ENCODE measurements around the gene SH3BP4. TPM values are rescaled to one million over a fixed set of nuclear protein-coding genes. Genes with fewer than 3 reads are reported as not detected.

SH3BP4 gene
- polyA plus RNA-seq, 1 experiment = 224 TPM

GRCh38 chr2:235030126-235030525, 78.3 kb downstream of the SH3BP4 start:
- POLR2A ChIA-PET = no interaction called here
- CTCF ChIA-PET = interaction anchor here (0.5 to 1.5 kb wide), 3 partner anchors 312 to 465 kb away, joined by 4 to 8 read pairs (median 4); no protein-coding TSS in a partner anchor

GRCh38 chr2:235030936-235031335, 79.1 kb downstream of the SH3BP4 start:
- POLR2A ChIA-PET = no interaction called here

More at GRCh38 chr2:235030126-235030525, 78.3 kb downstream of the SH3BP4 start:
- no peak for TF ChIP-seq CTCF (IDR thresholded peaks at IDR 0.05; ENCODE audit: low read depth, low read length)
- DNase-seq (ENCODE audit: low read depth, low spot score) = no peak
- Histone ChIP-seq H3K9me3 (ENCODE audit: control insufficient read depth, insufficient read depth, low read length) (no peaks in the 10 kb centered on the region; the same call in 1 of the 2 replicates), H3K4me3 (ENCODE audit: low read depth, low read length) (no peak overlapping the region), H3K27me3 (ENCODE audit: control insufficient read depth, insufficient read depth, low read length) (no peaks in the 10 kb centered on the region), H3K27ac (ENCODE audit: low read depth, low read length) (no peak overlapping the region)

GRCh38 chr2:235031686-235032373, 80.0 kb downstream of the SH3BP4 start:
- Histone ChIP-seq H3K9me3 (ENCODE audit: control insufficient read depth, insufficient read depth, low read length) (no peaks in the 10 kb centered on the region; the same call in 1 of the 2 replicates), H3K27me3 (ENCODE audit: control insufficient read depth, insufficient read depth, low read length) (no peaks in the 10 kb centered on the region), H3K27ac (ENCODE audit: low read depth, low read length) (no peak overlapping the region), H3K4me3 (ENCODE audit: low read depth, low read length) (no peak overlapping the region)
- DNase-seq (ENCODE audit: low read depth, low spot score) = no peak
- ChIA-PET CTCF (no interaction called here), POLR2A (interaction anchor here (0.6 kb wide), 1 partner anchor 714 kb away, joined by 4 read pairs; no protein-coding TSS in a partner anchor)
- no peak for TF ChIP-seq CTCF (IDR thresholded peaks at IDR 0.05; ENCODE audit: low read depth, low read length)

More at GRCh38 chr2:235030936-235031335, 79.1 kb downstream of the SH3BP4 start:
- DNase-seq (ENCODE audit: low read depth, low spot score) = no peak
- Histone ChIP-seq H3K27ac (ENCODE audit: low read depth, low read length) (peak overlapping the region; percentile 21), H3K4me3 (ENCODE audit: low read depth, low read length) (no peak overlapping the region), H3K27me3 (ENCODE audit: control insufficient read depth, insufficient read depth, low read length) (no peaks in the 10 kb centered on the region), H3K9me3 (ENCODE audit: control insufficient read depth, insufficient read depth, low read length) (no peaks in the 10 kb centered on the region; the same call in 1 of the 2 replicates)
- CTCF ChIA-PET = no interaction called here
- TF ChIP-seq CTCF (IDR thresholded peaks at IDR 0.05; ENCODE audit: low read depth, low read length) = no peak

GRCh38 chr2:235032466-235032865, 80.6 kb downstream of the SH3BP4 start:
- Histone ChIP-seq H3K9me3 (ENCODE audit: control insufficient read depth, insufficient read depth, low read length) (no peaks in the 10 kb centered on the region), H3K4me3 (ENCODE audit: low read depth, low read length) (no peak overlapping the region), H3K27ac (ENCODE audit: low read depth, low read length) (no peak overlapping the region), H3K27me3 (ENCODE audit: control insufficient read depth, insufficient read depth, low read length) (no peaks in the 10 kb centered on the region)
- no peak for DNase-seq (ENCODE audit: low read depth, low spot score)
- CTCF ChIA-PET = no interaction called here
- TF ChIP-seq CTCF (IDR thresholded peaks at IDR 0.05; ENCODE audit: low read depth, low read length) = no peak
- POLR2A ChIA-PET = interaction anchor here (0.6 kb wide), 1 partner anchor 714 kb away, joined by 4 read pairs; no protein-coding TSS in a partner anchor

- ChIA-PET CTCF (no interaction called here), POLR2A (no interaction called here)
- H3K27ac ChIP-seq (ENCODE audit: low read depth, low read length) = no peak overlapping the region
- no peaks in the 10 kb centered on the region for H3K27me3 ChIP-seq (ENCODE audit: control insufficient read depth, insufficient read depth, low read length)
- DNase-seq (ENCODE audit: low read depth, low spot score) = no peak
- H3K9me3 ChIP-seq (ENCODE audit: control insufficient read depth, insufficient read depth, low read length) = no peaks in the 10 kb centered on the region
- no peak overlapping the region for H3K4me3 ChIP-seq (ENCODE audit: low read depth, low read length)
- no peak for TF ChIP-seq CTCF (IDR thresholded peaks at IDR 0.05; ENCODE audit: low read depth, low read length)
Observed at GRCh38 chr2:235032949-235033348, 81.1 kb downstream of the SH3BP4 start.
